ENCODE data around the gene HIP1. TPM values are rescaled to one million over a fixed set of nuclear protein-coding genes. Genes with fewer than 3 reads are reported as not detected.
"Not testable (repeated sequence)": the region's sequence is repeated elsewhere in the genome, so short reads cannot be mapped to it uniquely, and the experiment has no call there.

The HIP1 gene
- total and polyA plus RNA-seq, 9 of the 15 experiments (the other 6 are each of a cell fraction or from before 2014, with no cell fraction given) = 2.4 to 13.7 (median 9.5) TPM

DNA sequence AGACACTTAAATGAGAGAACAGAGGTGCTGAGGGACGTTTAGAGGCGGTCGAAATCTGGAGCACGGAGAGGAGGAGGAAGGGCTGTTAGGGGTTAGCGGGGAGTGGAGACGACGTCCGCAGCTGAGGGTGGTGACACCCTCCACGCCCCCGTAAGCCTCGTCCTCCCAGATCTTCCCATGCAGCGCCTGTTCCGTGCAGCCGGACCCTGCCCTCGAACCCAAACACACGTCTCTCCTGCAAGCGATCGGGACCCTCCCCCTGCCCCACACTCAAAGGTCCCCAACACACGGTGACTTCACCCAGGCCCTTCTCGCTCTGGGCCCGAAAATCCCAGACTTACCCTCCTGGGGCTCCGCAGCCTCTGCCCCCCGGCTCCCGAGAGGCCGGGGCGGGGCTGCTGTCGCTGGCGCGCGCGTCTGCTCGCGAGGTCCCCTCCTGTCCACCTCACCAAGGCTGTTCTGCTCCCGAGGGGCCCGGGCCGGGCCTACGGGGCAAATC, 211.5 kb downstream of the HIP1 start (continued):
- TF ChIP-seq CREB1 (IDR thresholded peaks at IDR 0.05) = not testable (repeated sequence)
- TF ChIP-seq CREB1 (CRISPR knock-in tag; IDR thresholded peaks at IDR 0.05) = 0 out of 2 replicates have a peak, but pooled peaks have one; percentile 23
- TF ChIP-seq AFF4 (CRISPR knock-in tag; IDR thresholded peaks at IDR 0.05) = peak; percentile 55; the same call in 1 of the 2 replicates
- TF ChIP-seq CREM (IDR thresholded peaks at IDR 0.05; ENCODE audit: low read depth) = 0 out of 2 replicates have a peak, but pooled peaks have one; percentile 11

DNA sequence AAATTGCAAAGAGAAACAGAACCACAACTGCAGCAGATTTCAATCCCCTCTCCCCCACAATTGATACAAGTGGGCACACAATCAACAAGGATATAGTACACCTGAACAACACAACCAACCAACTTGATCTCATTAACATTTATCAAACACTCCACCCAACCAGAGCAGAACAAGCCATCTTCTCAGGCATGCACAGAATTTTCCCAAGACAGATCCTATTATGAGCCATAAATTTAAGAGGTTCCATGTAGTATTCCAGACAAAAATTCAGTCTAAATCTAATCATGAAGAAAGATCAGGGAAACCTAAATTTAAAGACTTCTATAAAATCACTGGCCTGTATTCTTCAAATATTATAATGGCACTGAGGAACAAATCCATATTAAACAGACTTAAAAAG, 217.0 kb downstream of the HIP1 start:
- H3K9me3 ChIP-seq (replicated peaks; ENCODE audit: control insufficient read depth, insufficient read depth, low read depth, low read length); H3K9me1 ChIP-seq (ENCODE audit: control insufficient read depth, insufficient read depth, low read length); in situ Hi-C loops (cut with MboI); FAIRE-seq; H4K20me1 ChIP-seq (replicated peaks; ENCODE audit: control insufficient read depth, insufficient read depth, low read length); H3K27ac ChIP-seq (ENCODE audit: extremely low read depth, low read depth, low read length); H3K4me2 ChIP-seq (ENCODE audit: insufficient read depth, low read length); POLR2A ChIA-PET; H3K9ac ChIP-seq (ENCODE audit: insufficient read depth in 1 of 2, low read depth in 2 of 2, low read length in 2 of 2); BruUV-seq (replicated peaks); CTCF ChIA-PET (ENCODE audit: low intra/inter-chr PET ratio); H3K4me3 ChIP-seq; DNase-seq (ENCODE audit: extremely low read depth in 1 of 4, low spot score in 3 of 4); ATAC-seq; H3K4me1 ChIP-seq (replicated peaks in 1 of 2; ENCODE audit: control insufficient read depth in 2 of 2, insufficient read depth in 2 of 2, low read length in 2 of 2); H2AFZ ChIP-seq (ENCODE audit: low read depth, low read length); intact Hi-C loops (cut with micrococcal nuclease); H3K27me3 ChIP-seq (ENCODE audit: control insufficient read depth in 2 of 2, insufficient read depth in 2 of 2, low read length in 2 of 2): not testable (repeated sequence)
- 0 out of 2 replicates have a peak, but pooled peaks have one; percentile 47 for TF ChIP-seq TRIM28 (IDR thresholded peaks at IDR 0.05)
- Histone ChIP-seq H3K36me3 (ENCODE audit: control insufficient read depth, insufficient read depth, low read length) (peaks cover 61% of the 10 kb centered on the region), H3K79me2 (ENCODE audit: control insufficient read depth, insufficient read depth, low read length) (peaks cover 48% of the 10 kb centered on the region)

DNA sequence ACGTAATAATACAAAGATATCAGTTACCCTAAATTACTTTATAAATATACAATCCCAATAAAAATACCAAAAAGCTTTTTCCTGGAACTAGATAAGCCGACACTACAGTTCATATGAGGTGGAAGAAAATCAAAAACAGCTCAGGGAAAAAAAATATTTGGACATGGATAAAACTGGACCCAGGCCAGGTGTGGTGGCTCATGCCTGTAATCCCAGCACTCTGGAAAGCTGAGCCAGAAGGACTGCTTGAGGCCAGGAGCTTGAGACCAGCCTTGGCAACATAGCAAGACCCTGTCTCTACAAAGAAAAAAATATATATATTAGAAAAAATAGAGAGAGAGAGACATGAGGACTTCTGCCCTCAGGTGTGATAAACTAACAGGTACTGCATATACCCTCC, 219.9 kb downstream of the HIP1 start:
- 94% methylated on average over 2 of the region's 2 CpGs for WGBS (ENCODE audit: insufficient coverage, low coverage, missing lambda C conversion rate)
- FAIRE-seq; H3K9ac ChIP-seq (ENCODE audit: insufficient read depth in 1 of 2, low read depth in 2 of 2, low read length in 2 of 2); BruUV-seq (replicated peaks); H3K9me3 ChIP-seq (replicated peaks; ENCODE audit: control insufficient read depth, insufficient read depth, low read depth, low read length); ATAC-seq; intact Hi-C loops (cut with micrococcal nuclease); H3K27me3 ChIP-seq (ENCODE audit: control insufficient read depth in 2 of 2, insufficient read depth in 2 of 2, low read length in 2 of 2); DNase-seq (ENCODE audit: extremely low read depth in 1 of 4, low spot score in 3 of 4); H4K20me1 ChIP-seq (replicated peaks; ENCODE audit: control insufficient read depth, insufficient read depth, low read length); H2AFZ ChIP-seq (ENCODE audit: low read depth, low read length); in situ Hi-C loops (cut with MboI); H3K4me3 ChIP-seq; CTCF ChIA-PET (ENCODE audit: low intra/inter-chr PET ratio); H3K9me1 ChIP-seq (ENCODE audit: control insufficient read depth, insufficient read depth, low read length); H3K27ac ChIP-seq (ENCODE audit: extremely low read depth, low read depth, low read length); POLR2A ChIA-PET; H3K4me2 ChIP-seq (ENCODE audit: insufficient read depth, low read length); H3K4me1 ChIP-seq (replicated peaks in 1 of 2; ENCODE audit: control insufficient read depth in 2 of 2, insufficient read depth in 2 of 2, low read length in 2 of 2): not testable (repeated sequence)
- Histone ChIP-seq H3K36me3 (ENCODE audit: control insufficient read depth, insufficient read depth, low read length) (peaks cover 41% of the 10 kb centered on the region), H3K79me2 (ENCODE audit: control insufficient read depth, insufficient read depth, low read length) (peaks cover 32% of the 10 kb centered on the region)
